ENCODE measurements around the gene SEC14L2.
"Not testable (repeated sequence)": the region's sequence is repeated elsewhere in the genome, so short reads cannot be mapped to it uniquely, and the experiment has no call there.

SEC14L2 gene

DNA sequence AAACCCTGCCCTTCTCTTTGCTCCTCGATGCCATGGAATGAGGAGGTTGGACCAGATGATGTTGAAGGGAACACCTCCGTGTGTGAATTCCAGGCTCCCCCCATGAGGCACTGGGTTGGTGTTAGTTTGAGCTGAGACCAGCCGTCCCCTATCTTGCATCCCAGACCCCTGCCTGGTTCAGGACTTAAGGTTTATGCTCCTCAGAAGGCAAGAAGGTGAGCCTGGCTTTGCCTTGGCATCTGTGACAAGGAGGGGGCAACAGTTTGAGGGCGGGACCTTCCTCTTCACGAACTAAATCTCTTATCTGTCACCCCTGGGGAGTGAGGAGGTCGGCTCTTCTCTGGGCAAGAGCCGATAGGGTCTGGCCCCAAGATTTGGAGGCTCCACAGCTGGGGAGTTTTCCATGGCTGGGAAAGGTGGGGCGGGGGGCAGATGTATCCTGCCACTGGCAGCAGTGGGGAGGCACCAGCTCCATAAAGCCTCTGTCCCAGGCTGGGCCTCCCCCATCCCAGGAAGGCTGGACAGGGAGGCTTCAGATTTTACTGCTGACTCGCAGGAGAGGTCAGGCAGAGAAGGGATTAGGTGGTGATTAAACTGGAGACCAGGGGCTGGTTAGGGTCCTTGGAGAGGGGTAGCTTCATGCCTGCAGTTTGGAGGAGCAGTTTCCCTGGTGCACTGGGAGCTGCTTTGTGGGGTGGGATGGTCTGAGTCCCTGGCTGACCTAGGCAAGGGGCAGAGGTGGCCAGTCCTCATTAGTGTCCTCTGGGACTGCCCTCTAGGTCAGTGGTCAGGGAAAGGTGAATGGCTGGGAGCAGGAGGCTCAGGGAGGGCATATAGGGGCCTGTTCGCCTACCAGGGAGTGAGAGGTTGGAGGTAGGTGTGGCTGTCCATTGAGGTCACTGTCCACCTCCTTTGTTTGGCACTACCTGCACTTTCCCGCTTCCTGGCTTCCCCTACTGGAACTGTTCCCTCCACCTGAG, 1.1 kb downstream of the SEC14L2 start:
- H3K4me3 ChIP-seq = peak overlapping the region; percentile 85
- DNase-seq (ENCODE audit: low spot score) = no peak
- peak overlapping the region in 1 of 2 donors; percentile 81 for H3K27ac ChIP-seq
- TF ChIP-seq, protein P1, sequence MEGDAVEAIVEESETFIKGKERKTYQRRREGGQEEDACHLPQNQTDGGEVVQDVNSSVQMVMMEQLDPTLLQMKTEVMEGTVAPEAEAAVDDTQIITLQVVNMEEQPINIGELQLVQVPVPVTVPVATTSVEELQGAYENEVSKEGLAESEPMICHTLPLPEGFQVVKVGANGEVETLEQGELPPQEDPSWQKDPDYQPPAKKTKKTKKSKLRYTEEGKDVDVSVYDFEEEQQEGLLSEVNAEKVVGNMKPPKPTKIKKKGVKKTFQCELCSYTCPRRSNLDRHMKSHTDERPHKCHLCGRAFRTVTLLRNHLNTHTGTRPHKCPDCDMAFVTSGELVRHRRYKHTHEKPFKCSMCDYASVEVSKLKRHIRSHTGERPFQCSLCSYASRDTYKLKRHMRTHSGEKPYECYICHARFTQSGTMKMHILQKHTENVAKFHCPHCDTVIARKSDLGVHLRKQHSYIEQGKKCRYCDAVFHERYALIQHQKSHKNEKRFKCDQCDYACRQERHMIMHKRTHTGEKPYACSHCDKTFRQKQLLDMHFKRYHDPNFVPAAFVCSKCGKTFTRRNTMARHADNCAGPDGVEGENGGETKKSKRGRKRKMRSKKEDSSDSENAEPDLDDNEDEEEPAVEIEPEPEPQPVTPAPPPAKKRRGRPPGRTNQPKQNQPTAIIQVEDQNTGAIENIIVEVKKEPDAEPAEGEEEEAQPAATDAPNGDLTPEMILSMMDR (IDR thresholded peaks at IDR 0.05) = no peak

GRCh38 chr22:30398685-30399680, 2.2 kb downstream of the SEC14L2 start:
- DNase-seq (ENCODE audit: low spot score) = no peak
- TF ChIP-seq, protein P1 (IDR thresholded peaks at IDR 0.05) = no peak
- peak overlapping the region; percentile 85 for H3K4me3 ChIP-seq
- peak overlapping the region in 1 of 2 donors; percentile 81 for H3K27ac ChIP-seq

DNA sequence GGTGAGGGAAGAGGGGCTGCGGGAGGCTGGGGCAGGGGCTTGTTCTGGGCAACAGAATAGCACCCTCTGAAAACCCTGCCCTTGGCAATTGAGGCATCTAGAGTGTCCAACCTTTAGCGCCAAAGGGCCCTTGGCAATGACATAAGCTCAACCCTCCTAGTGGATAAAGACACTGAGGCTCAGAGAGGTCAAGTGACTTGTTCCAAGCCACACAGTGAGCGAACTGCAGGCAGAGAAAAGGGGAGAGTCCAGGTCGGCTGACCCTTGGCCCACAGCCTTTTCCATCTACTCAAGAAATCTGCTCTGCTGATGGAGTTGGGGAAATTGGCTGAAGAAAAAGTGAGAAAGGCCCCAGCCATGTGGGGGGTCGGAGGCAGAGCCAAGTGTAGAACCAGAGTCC, 2.9 kb downstream of the SEC14L2 start:
- no peak for DNase-seq (ENCODE audit: low spot score)
- TF ChIP-seq, protein P1 (IDR thresholded peaks at IDR 0.05) = no peak
- Histone ChIP-seq H3K27ac (peak overlapping the region in 1 of 2 donors; percentile 43), H3K4me3 (no peak overlapping the region)

- TF ChIP-seq, protein P1 (IDR thresholded peaks at IDR 0.05) = no peak
- Histone ChIP-seq H3K27ac (peak overlapping the region in 1 of 2 donors; percentile 43), H3K4me3 (no peak overlapping the region)
- no peak for DNase-seq (ENCODE audit: low spot score)
Observed at GRCh38 chr22:30400159-30400558, 3.3 kb downstream of the SEC14L2 start.

DNA sequence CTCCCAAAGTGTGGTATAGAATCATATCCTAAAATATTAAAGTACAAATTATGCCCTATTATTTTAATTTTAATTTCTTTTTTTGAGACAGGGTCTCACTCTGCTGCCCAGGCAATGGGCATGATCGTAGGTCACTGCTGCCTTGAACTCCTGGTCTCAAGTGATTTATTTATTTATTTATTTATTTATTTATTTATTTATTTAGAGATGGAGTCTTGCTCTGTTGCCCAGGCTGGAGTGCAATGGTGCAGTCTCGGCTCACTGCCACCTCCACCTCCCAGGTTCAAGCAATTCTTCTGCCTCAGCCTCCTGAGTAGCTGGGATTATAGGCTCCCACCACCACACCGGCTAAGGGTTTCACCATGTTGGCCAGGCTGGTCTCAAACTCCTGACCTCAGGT, 4.2 kb downstream of the SEC14L2 start:
- not testable (repeated sequence) for H3K4me3 ChIP-seq; H3K27ac ChIP-seq; DNase-seq (ENCODE audit: low spot score)

GRCh38 chr22:30402028-30402765, 5.4 kb downstream of the SEC14L2 start:
- no peak overlapping the region for H3K27ac ChIP-seq
- H3K4me3 ChIP-seq = no peak overlapping the region
- no peak for DNase-seq (ENCODE audit: low spot score)
- TF ChIP-seq, protein P1 (IDR thresholded peaks at IDR 0.05) = no peak

DNA sequence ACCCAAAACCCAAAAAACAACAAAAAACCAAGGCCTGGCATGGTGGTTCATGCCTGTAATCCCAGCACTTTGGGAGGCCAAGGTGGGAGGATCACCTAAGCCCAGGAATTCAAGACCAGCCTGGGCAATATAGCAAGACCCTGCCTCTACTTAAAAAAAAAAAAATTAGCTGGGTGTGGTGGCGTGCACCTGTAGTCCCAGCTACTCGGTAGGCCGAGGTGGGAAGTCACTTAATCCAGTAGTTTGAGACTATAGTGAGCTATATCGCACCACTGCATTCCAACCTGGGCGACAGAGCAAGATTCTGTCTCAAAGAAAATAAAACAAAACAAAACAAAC, 5.9 kb downstream of the SEC14L2 start:
- H3K4me3 ChIP-seq; H3K27ac ChIP-seq; DNase-seq (ENCODE audit: low spot score): not testable (repeated sequence)
